Cardiac septum (tissue), 1 donor: ENCODE results near the gene EEF2K. TPM values are rescaled to one million over a fixed set of nuclear protein-coding genes. Genes with fewer than 3 reads are reported as not detected.

ENCODE experiments used
- DNase-seq: peaks from one replicate; pipeline ENCODE4 v3.0.0-alpha.2; 2020; ENCODE audit warnings: low spot score
- intact Hi-C: fragments of 100-400 bp; cut with DNase I; formaldehyde crosslinking; loops from one replicate; pipeline ENCODE4 v1.14.0; 2022
- total RNA-seq: library from RNA; stranded (reverse); fragmentation: NEBNext Ultra II Directional; extraction: Animal tissue kit (Norgen Biotek cat#: 25700); gene quantifications from one replicate; pipeline ENCODE4 v1.2.1, GENCODE V29; 2021
- donor health status: DM: no; HTN: no; CAD: no.

EEF2K gene
- total RNA-seq, 1 donor from 2014 or later, result 16.2 TPM

GRCh38 chr16:22323173-22323958, 117.3 kb downstream of the EEF2K start:
- intact Hi-C loops, result loop anchor here (10.0 kb wide), 1 partner anchor 91 kb away; no protein-coding TSS in a partner anchor
- DNase-seq, result no peak

GRCh38 chr16:22323959-22324786, 118.1 kb downstream of the EEF2K start:
- intact Hi-C loops, result loop anchor here (10.0 kb wide), 1 partner anchor 91 kb away; no protein-coding TSS in a partner anchor
- DNase-seq, result no peak

- no peak for DNase-seq
- intact Hi-C loops, result loop anchor here (10.0 kb wide), 1 partner anchor 90 kb away; no protein-coding TSS in a partner anchor
Observed at GRCh38 chr16:22324787-22325597, 118.9 kb downstream of the EEF2K start.

- peak; percentile 74 for DNase-seq
- intact Hi-C loops, result loop anchor here (10.0 kb wide), 1 partner anchor 89 kb away; no protein-coding TSS in a partner anchor
Observed at GRCh38 chr16:22325598-22326368, 119.7 kb downstream of the EEF2K start.

GRCh38 chr16:22326369-22326652, 120.2 kb downstream of the EEF2K start:
- DNase-seq, result no peak
- intact Hi-C loops, result loop anchor here (10.0 kb wide), 1 partner anchor 88 kb away; no protein-coding TSS in a partner anchor

- intact Hi-C loops, result loop anchor here (10.0 kb wide), 1 partner anchor 88 kb away; no protein-coding TSS in a partner anchor
- DNase-seq, result peak; percentile 69
Observed at GRCh38 chr16:22326771-22327445, 120.8 kb downstream of the EEF2K start.

GRCh38 chr16:22327446-22327775, 121.3 kb downstream of the EEF2K start:
- intact Hi-C loops, result loop anchor here (10.0 kb wide), 1 partner anchor 87 kb away; no protein-coding TSS in a partner anchor

GRCh38 chr16:22328081-22328725, 122.1 kb downstream of the EEF2K start:
- no peak for DNase-seq
- intact Hi-C loops, result loop anchor here (10.0 kb wide), 1 partner anchor 87 kb away; no protein-coding TSS in a partner anchor

More at GRCh38 chr16:22327446-22327775, 121.3 kb downstream of the EEF2K start:
- peak; percentile 64 for DNase-seq

- no peak for DNase-seq
- intact Hi-C loops, result loop anchor here (10.0 kb wide), 1 partner anchor 86 kb away; no protein-coding TSS in a partner anchor
Observed at GRCh38 chr16:22329199-22329695, 123.2 kb downstream of the EEF2K start.

- DNase-seq, result no peak
- intact Hi-C loops, result no loop called here
Observed at GRCh38 chr16:22330326-22330725, 124.2 kb downstream of the EEF2K start.

GRCh38 chr16:22333457-22333994, 127.4 kb downstream of the EEF2K start:
- DNase-seq, result no peak
- intact Hi-C loops, result no loop called here

GRCh38 chr16:22335668-22336246, 129.7 kb downstream of the EEF2K start:
- intact Hi-C loops, result no loop called here
- no peak for DNase-seq

- DNase-seq, result no peak
- intact Hi-C loops, result no loop called here
Observed at GRCh38 chr16:22336581-22336980, 130.5 kb downstream of the EEF2K start.

- intact Hi-C loops, result no loop called here
- DNase-seq, result no peak
Observed at GRCh38 chr16:22337045-22337444, 131.0 kb downstream of the EEF2K start.

GRCh38 chr16:22337849-22338635, 132.0 kb downstream of the EEF2K start:
- intact Hi-C loops, result no loop called here
- DNase-seq, result no peak
